Fibroblast of mammary gland (primary cell): ENCODE data around the gene PPM1D.
"Not testable (repeated sequence)": the region's sequence is repeated elsewhere in the genome, so short reads cannot be mapped to it uniquely, and the experiment has no call there.

Experiments used
- DNase-seq: peaks from one replicate; pipeline ENCODE4 v3.0.0-alpha.2; 2010; ENCODE audit warnings: low read depth
- H3K4me3 ChIP-seq: 2 replicates; pipeline ENCODE4 v1.5.1; 2011; ENCODE audit warnings: low read depth, mild to moderate bottlenecking, low read length, moderate library complexity; ENCODE audit not compliant: control insufficient read depth
- CTCF ChIP-seq: conservative IDR thresholded peaks from 2 replicates; pipeline ENCODE4 v1.5.1; 2011; ENCODE audit warnings: low read depth, low read length, inconsistent platforms; ENCODE audit not compliant: control insufficient read depth, insufficient read depth

Gene PPM1D

GRCh38 chr17:60579090-60579489 lies 20.9 kb upstream of the PPM1D start:
- DNase-seq, result peak; percentile 67
- no peak for TF ChIP-seq CTCF
- no peak overlapping the region for H3K4me3 ChIP-seq

GRCh38 chr17:60579551-60579950 lies 20.4 kb upstream of the PPM1D start:
- no peak overlapping the region for H3K4me3 ChIP-seq
- TF ChIP-seq CTCF, result no peak
- DNase-seq, result no peak

- no peak for TF ChIP-seq CTCF
- DNase-seq, result no peak
- H3K4me3 ChIP-seq, result no peak overlapping the region
Measured at GRCh38 chr17:60583008-60583407, 17.0 kb upstream of the PPM1D start.

GRCh38 chr17:60585887-60586286 lies 14.1 kb upstream of the PPM1D start:
- no peak for DNase-seq
- H3K4me3 ChIP-seq, result no peak overlapping the region
- no peak for TF ChIP-seq CTCF

- no peak overlapping the region for H3K4me3 ChIP-seq
- TF ChIP-seq CTCF, result peak; percentile 9
- DNase-seq, result no peak
Measured at GRCh38 chr17:60586288-60586974, 13.6 kb upstream of the PPM1D start.

- no peak for DNase-seq
- TF ChIP-seq CTCF, result no peak
Measured at GRCh38 chr17:60590070-60590469, 9.9 kb upstream of the PPM1D start.

GRCh38 chr17:60592750-60593149 lies 7.2 kb upstream of the PPM1D start:
- no peak for TF ChIP-seq CTCF

More at GRCh38 chr17:60590070-60590469, 9.9 kb upstream of the PPM1D start:
- no peak overlapping the region for H3K4me3 ChIP-seq

GRCh38 chr17:60593441-60594036 lies 6.5 kb upstream of the PPM1D start:
- H3K4me3 ChIP-seq, DNase-seq: not testable (repeated sequence)

More at GRCh38 chr17:60592750-60593149, 7.2 kb upstream of the PPM1D start:
- H3K4me3 ChIP-seq, result no peak overlapping the region
- no peak for DNase-seq

- not testable (repeated sequence) for DNase-seq, H3K4me3 ChIP-seq
Measured at GRCh38 chr17:60594170-60594569, 5.8 kb upstream of the PPM1D start.
